GM18508 (cell line): ENCODE data around the gene MMP21.

Source experiments
- ATAC-seq: cut with Tn5 transposase; IDR thresholded peaks from one replicate; pipeline ENCODE4 v1.9.1; 2021; ENCODE audit warnings: moderate number of reproducible peaks; ENCODE audit not compliant: insufficient read depth, unreplicated experiment

MMP21 gene

GRCh38 chr10:125719173-125720001, 56.2 kb downstream of the MMP21 start, which contains the start of gene EDRF1:
Gene EDRF1 (plus strand): TSS chr10:125719709. CDS start chr10:125719808, 99 bp downstream.
- peak; percentile 83 for ATAC-seq
